Stimulated activated CD8-positive, alpha-beta memory T cell treated with anti-CD3 and anti-CD28 coated beads, Interleukin-15, amount 100 ng/mL, for 4 hours (primary cell): Measurements from ENCODE around the gene CMTM5.
"Not testable (repeated sequence)": the region's sequence is repeated elsewhere in the genome, so short reads cannot be mapped to it uniquely, and the experiment has no call there.

ENCODE experiments used
- DNase-seq, 2 donors: peaks; one replicate each; pipeline ENCODE4 v3.0.0-alpha.2; 2020; ENCODE audit warnings: low read depth in 2 of 2

CMTM5 gene

DNA sequence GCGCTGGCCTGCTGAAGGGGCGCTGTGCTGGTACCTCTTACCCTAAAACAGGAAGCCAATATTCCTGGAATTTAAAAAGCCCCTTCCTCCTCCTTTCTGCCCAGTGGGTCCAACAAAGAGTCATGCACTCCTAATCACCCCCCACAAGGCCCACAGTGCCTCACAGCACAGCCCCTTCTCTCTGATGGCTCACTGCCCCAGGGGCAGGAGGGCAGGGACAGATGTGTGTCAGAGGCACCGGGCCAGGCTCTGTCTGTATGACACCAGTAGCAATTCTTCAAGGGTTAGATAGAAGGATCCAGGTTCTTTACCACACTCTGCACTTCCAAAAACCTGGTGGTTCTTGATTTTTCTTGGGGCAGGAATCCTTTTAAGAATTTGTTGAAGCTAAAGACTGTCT is 22.3 kb downstream of the CMTM5 start:
- no peak for DNase-seq

GRCh38 chr14:23399591-23399990 is 22.7 kb downstream of the CMTM5 start:
- no peak for DNase-seq

GRCh38 chr14:23400496-23401149 is 23.8 kb downstream of the CMTM5 start:
- not testable (repeated sequence) for DNase-seq

- no peak for DNase-seq
These were observed 24.4 kb downstream of the CMTM5 start for GRCh38 chr14:23401291-23401690.

DNA sequence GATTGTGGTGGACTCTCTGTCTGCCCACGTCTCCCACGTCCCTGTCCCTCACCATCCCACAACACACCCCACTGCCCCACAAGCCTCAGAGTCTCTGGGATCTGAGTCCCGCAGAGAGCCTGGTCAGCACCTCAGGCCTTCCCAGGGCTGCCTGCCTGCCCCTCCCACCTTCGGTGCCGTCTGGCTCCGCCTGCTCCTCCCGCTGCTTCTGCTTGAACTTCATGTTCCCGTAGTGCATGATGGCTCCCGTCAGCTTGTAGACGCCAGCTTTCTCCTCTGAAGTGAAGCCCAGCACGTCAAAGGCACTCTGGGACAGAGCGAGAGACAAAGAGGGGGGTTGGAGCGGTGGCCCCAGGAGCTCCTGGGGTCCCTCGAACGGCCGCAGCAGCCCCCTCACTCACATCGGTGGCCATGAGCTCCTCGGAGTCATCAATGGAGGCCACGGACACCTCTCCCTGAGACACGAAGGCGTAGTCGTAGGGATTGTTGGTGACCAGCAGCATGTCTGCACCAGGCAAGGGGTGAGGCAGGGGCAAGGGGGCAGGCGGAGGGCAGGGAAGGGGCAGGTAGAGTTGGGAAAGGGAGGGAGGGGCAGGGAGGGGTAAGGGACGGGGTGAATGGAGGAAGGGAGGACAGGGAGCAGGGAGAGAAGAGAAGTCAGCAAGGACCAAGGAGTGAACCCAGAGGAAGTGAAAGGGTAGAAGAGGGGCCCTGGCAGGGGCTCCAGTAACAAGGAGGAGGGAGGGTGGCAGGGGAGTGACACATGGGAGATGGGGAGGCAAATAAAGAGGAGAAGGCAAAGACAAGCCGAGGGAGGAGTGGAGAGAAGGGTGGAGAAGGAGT is 25.7 kb downstream of the CMTM5 start:
- no peak for DNase-seq

DNA sequence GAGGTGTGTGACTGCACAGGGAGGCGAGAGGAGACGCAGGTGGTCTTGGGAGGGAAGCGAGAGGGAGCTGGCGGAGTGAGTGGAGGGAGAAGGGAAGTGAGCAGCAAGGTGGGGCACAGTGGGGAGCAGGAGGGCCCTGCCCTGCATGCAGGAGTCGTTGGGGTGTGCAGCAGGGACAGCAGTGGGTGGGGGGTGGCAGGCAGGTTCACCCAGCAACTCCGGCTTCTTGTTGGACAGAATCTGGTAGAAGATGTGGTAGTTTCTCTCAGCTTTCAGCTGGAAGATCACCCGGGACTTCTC is 26.2 kb downstream of the CMTM5 start:
- DNase-seq, result no peak

- no peak for DNase-seq
These were observed 27.1 kb downstream of the CMTM5 start for GRCh38 chr14:23403908-23404307.

GRCh38 chr14:23404331-23404900 is 27.6 kb downstream of the CMTM5 start:
- no peak for DNase-seq

DNA sequence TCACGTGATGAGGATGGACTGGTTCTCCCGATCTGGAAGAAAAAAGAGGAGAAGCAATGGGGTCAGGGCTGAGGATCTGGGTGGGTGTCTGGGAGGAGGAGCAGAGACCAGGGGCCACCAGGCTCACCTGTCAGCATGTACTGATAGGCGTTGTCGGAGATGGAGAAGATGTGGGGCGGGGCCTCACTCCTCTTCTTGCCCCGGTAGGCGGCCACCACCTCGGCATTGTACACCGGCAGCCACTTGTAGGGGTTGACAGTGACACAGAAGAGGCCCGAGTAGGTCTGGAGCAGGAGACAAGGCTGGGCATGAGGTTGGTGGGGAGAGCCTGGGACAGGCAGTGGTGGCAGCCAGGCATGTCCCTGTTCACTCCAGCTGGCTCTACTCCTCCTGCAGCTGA is 28.2 kb downstream of the CMTM5 start:
- DNase-seq, result no peak

- no peak for DNase-seq
These were observed 28.7 kb downstream of the CMTM5 start for GRCh38 chr14:23405516-23406025.

DNA sequence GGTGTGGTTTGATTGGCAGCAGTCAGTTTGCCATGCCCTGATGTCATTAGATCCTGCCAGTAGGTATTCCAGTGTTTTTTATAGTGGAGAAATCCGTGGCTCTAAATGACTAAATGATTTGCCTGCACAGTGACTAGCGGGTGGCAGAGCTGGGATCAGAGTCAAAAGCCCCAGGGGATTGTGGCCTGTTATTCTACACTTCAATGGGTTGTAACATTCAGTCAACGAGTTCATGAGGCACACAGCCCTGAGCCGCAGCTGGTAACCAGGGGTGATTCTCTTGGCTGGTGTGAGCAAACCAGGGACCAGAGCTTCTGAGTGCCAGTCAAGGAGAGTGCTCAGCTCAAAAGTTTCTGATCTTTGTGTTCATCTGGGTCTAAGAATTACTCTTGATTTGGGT is 29.4 kb downstream of the CMTM5 start:
- DNase-seq, result no peak

GRCh38 chr14:23406725-23407355 is 30.0 kb downstream of the CMTM5 start:
- no peak for DNase-seq

DNA sequence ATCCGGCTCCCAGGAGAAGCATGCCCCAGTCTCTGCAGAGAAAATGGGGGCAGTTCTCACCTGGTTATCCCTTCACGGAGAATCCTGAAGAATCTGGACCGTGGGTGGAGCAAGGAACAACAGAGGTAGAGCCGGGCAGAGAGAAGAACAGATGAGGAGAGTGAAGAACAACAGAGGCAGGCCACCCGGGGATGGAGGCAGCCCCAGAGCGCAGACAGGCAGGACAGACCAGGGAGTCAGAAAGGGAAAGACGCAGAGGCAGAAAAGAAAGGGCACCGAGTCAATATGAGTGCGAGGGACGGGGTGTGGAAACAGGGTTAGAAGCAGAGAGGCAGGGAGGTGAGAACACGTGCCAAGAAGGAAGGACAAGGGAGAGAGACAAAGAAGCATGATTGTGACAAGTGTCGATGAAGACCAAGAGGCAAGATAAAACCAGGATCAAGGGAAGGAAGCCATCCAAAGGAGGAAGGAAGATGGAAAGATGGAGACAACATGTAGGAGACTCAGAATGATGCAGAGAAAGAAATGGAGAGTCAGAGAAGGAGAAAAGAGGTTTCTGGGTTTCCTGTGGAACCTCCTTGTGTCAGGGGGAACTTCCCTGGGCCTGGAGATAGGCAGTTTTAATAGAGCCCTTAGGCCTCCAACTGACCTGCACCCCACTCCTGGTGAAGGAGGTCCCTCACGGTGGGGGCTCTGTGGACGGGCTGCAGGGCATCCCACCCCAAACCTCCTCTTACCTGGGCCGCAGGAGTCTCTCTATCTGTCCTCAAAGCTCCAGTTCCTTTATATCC is 30.9 kb downstream of the CMTM5 start, which contains the start of gene MYH6:
MYH6 (minus strand) TSS at position 758 of the 791 bp plus-strand sequence. CDS start 1,050 bp downstream, outside the sequence.
- DNase-seq, result no peak

GRCh38 chr14:23408307-23408630 is 31.4 kb downstream of the CMTM5 start:
- DNase-seq, result no peak

DNA sequence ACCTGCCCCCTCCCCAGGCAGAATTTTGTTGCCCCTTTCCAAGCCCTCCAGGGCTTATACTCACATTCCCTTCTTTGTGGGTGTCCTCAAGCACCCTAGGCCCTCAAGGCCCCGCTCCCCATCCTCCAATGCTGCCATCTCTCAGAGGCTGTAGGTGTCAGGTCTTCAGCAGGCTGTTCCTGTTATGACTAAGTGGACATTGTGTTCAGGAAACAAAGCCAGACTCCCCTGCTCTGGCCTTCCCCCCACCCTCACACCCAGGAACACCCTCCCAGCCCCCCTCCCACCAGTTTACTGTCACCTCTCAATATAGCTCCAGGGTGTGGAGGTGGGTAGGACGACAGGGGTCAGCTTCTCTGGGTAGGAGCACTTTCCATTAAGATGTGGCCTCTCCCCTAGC is 32.6 kb downstream of the CMTM5 start:
- no peak for DNase-seq

DNA sequence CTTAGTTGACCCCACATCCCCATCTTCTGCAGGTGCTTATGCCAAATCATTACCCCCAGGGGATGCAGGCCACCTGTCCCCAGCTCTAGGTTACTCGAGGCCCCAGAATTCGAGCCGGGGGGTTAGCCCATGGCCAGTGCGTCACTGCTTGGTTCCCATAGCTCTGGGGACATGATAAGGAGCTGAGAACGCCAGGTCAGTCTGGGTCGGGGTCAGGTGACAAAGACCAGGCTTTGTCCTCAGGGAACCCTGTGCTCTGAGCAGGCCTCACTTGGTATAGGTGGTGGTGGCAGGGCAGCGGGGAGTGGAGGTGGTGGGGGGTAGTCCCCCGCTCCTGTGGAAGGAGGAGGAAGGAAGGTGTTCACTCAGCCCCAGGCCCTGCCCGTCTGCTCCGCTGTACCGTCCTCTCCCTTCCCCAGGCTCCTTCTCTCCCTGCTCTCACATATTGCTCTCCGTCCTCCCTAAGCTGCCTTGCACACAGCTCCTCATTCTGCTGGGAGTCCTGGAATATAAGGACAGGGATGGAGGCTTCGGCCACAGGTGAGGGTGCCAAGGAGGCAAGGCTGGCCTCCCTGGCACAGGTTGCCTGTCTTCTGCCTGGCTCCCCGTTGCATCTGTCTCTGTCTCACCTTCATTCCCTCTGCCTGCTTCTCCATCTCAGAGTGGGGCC is 33.3 kb downstream of the CMTM5 start:
- no peak for DNase-seq

DNA sequence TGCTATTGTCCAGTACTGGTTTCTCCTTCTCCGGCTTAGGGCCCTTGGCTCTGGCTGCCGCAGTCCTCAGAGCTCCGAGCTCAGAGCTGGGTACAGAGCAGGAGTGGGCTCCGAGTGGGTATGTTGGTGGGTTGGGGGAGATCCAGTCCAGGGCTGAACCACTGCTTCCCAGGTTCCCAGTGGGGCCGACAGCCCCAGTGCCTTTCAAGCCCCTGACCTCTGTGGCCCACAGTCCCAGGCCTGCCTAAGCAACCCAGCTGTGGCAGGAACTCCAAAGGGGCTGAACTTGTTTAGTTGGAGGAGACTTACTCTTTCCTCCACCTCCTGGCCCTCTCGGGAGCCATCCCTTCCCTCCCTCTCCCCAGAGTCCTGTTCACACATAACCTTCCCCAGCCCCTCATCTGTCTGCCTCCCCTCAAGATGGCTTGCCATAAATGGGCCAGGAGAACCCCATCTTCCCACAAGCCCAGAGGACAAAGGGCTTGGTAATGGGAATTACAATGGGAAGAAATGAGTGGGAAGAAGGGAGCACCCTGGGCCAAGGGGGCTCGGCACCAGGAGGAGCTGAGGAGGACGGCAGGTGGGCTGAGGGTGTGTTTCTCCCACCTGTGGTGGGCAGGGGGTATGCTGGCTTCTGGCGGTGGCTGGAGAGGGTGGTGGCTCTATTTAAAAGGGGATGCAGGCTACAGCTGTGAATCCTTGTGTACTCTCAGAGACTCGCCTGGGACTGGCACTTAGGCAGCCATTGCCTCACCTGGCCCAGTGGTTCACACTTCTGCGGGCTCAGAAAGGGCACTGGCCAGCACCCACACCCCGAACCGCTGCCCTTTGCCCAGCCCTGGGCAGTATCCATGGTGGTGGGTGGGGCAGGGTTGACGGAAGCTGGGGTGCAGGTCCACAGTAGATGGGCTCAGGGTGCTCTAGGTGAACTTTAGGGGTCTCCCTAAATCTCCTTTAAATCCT is 35.0 kb downstream of the CMTM5 start:
- no peak for DNase-seq

- no peak for DNase-seq
These were observed 36.8 kb downstream of the CMTM5 start for GRCh38 chr14:23413681-23414080.

- no peak for DNase-seq
These were observed 37.4 kb downstream of the CMTM5 start for GRCh38 chr14:23414254-23414653.
